ENCODE results near the gene RGS6.
"Not testable (repeated sequence)": the region's sequence is repeated elsewhere in the genome, so short reads cannot be mapped to it uniquely, and the experiment has no call there.

Gene RGS6

GRCh38 chr14:72433511-72433910 is 501.3 kb downstream of the RGS6 start:
- DNase-seq (ENCODE audit: insufficient read length, low spot score) (no peak), FAIRE-seq (no peak)

- DNase-seq (ENCODE audit: insufficient read length, low spot score) (no peak), FAIRE-seq (no peak)
Measured at GRCh38 chr14:72434856-72435255, 502.6 kb downstream of the RGS6 start.

GRCh38 chr14:72439707-72440106 is 507.5 kb downstream of the RGS6 start:
- peak; percentile 13 for DNase-seq (ENCODE audit: insufficient read length, low spot score)
- no peak for FAIRE-seq

GRCh38 chr14:72443256-72443655 is 511.0 kb downstream of the RGS6 start:
- no peak for FAIRE-seq
- no peak for DNase-seq (ENCODE audit: insufficient read length, low spot score)

GRCh38 chr14:72443991-72444441 is 511.8 kb downstream of the RGS6 start:
- FAIRE-seq, result peak; percentile 72
- no peak for DNase-seq (ENCODE audit: insufficient read length, low spot score)

DNA sequence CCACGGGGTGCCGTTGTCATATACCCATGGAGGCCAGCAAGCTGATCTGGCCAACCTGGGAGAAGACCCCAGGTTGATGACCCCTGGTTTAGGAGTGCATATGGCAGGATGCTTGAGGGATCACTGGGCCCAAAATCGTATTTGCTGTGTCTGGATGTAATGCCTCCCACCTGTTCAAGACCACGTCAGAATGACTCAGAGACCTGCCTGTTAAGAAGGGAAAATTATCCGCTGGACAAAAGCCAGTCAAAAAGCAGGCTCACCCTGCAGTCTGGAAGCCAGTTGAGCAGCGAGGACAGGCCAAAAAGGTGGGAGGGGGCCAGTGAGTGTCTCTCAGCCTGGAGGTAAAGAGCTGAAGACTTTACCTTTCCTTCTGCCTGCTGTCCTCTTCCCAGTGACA is 512.5 kb downstream of the RGS6 start:
- FAIRE-seq (no peak), DNase-seq (ENCODE audit: insufficient read length, low spot score) (no peak)

- FAIRE-seq (no peak), DNase-seq (ENCODE audit: insufficient read length, low spot score) (no peak)
Measured at GRCh38 chr14:72448212-72448611, 516.0 kb downstream of the RGS6 start.

DNA sequence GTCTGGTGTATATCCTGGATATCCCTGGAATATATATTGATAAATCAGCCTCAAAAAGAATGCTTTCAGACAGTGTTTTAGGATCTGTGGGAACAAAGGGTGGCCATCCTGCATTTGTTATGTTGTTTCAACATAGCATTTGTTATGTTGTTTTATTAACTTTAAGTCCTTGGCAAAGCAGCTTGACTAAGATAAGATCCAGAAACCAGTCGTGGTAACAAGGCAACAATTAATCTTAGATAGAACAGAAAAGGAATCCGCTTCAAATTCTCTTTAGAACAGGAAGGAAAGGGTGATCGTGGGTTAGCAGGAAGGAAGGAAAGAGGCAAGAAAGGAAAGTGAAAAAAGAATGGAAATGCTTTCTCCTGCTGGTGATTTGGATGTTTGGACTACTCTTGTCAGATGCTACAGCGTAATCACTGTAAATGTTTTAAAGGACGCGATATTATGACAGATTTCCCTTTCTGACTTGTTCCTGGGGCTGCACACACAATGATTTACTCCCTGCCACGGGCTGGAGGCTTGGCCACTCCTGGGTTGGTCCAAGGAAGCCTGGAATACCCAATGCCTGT is 518.3 kb downstream of the RGS6 start:
- FAIRE-seq (no peak), DNase-seq (ENCODE audit: insufficient read length, low spot score) (no peak)

GRCh38 chr14:72451054-72451972 is 519.1 kb downstream of the RGS6 start:
- DNase-seq (ENCODE audit: insufficient read length, low spot score), result peak; percentile 25
- FAIRE-seq, result peak; percentile 91

- DNase-seq (ENCODE audit: insufficient read length, low spot score) (no peak), FAIRE-seq (no peak)
Measured at GRCh38 chr14:72452774-72453173, 520.5 kb downstream of the RGS6 start.

- no peak for FAIRE-seq
- DNase-seq (ENCODE audit: insufficient read length, low spot score), result no peak
Measured at GRCh38 chr14:72454388-72455160, 522.3 kb downstream of the RGS6 start.

DNA sequence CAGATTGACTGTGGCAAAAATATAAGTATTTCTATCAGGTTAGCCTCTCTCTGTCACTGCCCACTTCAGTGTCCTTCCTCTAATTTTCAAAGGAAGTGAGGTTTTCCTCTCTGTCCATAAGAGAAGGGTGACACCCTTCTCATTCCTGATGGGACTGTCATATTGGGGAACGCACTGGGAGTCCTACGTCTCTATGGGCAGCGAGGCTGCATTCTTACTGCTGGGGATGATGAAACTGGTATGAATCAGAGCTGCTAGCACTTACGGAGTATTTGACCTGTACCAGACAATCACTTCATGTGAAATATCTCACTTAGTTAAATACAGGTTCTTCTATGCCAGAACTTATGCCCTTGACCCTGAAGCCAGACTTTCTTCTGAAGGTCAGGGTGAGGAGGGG is 525.4 kb downstream of the RGS6 start:
- no peak for FAIRE-seq
- no peak for DNase-seq (ENCODE audit: insufficient read length, low spot score)

DNA sequence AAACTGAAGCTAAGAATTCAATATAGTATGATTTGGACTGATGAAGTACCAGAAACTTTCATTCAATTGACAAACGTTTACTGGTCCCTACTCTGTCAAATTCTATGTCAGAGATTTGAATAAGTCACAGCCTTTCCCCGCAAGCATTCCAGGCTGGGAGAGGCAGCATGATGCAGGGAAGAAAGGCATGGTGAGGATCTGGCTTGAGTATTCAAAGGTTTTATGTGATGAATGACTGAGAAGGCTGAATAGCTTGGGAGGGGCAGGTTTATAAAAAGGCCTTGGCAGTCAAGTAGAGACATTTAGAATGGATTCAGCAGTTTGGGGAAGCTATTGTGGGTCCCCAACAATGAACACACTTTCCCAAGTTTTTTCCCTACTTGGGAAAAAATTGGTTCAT is 529.8 kb downstream of the RGS6 start:
- no peak for DNase-seq (ENCODE audit: insufficient read length, low spot score)
- FAIRE-seq, result no peak

GRCh38 chr14:72463291-72463866 is 531.1 kb downstream of the RGS6 start:
- DNase-seq (ENCODE audit: insufficient read length, low spot score) (no peak), FAIRE-seq (no peak)

- DNase-seq (ENCODE audit: insufficient read length, low spot score), result no peak
- FAIRE-seq, result no peak
Measured at GRCh38 chr14:72464226-72464625, 532.0 kb downstream of the RGS6 start.

DNA sequence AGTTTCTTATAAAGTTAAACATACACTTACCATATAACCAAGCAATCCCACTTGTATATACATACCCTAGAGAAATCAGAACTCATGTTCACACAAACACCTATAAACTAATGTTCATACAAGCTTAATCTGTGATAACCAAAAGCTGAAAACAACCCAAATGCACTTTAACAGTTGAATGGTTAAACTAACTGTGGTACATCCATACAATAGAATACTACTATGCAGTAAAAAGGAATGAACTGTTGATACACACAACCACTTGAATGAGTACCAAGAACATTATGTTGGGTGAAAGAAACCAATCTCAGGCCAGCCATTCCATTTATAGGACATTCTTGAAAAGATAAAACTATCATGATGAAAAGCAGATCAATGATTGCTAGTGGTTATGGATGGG is 534.1 kb downstream of the RGS6 start:
- FAIRE-seq, result no peak

DNA sequence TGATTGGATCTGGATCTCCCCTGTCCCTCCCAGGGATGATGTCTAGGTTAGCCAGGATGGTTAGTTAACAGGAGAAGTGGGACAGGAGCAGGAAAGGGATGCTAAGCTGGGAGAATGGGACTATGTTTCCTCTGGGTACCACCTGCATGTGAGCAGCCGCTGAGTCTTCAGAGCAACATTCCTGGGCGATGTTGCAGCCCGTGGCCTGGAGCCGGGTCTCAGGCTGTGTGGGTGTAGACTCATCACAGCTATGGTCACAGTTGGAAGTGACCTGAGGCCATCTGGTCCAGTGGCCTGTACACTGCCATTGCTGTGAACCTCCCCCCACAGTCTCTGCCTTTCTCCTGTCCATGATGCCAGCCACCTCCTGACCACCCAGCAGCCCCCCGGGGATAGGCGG is 539.1 kb downstream of the RGS6 start:
- FAIRE-seq (no peak), DNase-seq (ENCODE audit: insufficient read length, low spot score) (no peak)

More for the DNA sequence above, 534.1 kb downstream of the RGS6 start:
- no peak for DNase-seq (ENCODE audit: insufficient read length, low spot score)

DNA sequence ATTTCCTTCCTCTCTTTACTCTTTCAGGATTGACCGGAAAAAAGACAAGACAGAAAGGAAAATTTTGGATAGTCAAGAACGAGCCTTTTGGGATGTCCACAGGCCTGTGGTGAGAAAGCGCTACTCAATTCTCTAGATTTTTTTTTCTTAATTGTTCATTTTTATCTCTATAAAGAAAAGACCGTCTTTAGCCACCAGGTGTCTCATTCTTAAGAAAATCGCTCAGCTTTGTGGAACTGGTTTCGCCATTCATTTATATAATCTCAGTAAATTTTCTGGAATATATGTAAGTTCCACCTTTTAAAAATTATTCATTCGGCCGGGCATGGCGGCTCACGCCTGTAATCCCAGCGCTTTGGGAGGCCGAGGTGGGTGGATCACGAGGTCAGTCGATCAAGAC is 540.6 kb downstream of the RGS6 start:
- DNase-seq (ENCODE audit: insufficient read length, low spot score), result no peak
- no peak for FAIRE-seq

GRCh38 chr14:72476657-72477499 is 544.6 kb downstream of the RGS6 start:
- FAIRE-seq, result peak; percentile 100
- peak; percentile 52 for DNase-seq (ENCODE audit: insufficient read length, low spot score)

GRCh38 chr14:72477578-72477977 is 545.3 kb downstream of the RGS6 start:
- DNase-seq (ENCODE audit: insufficient read length, low spot score); FAIRE-seq: not testable (repeated sequence)
